ENCODE data around the gene ZNF543.

ZNF543 gene

GRCh38 chr19:57321116-57321515 is 844 bp downstream of the ZNF543 start:
- DNase-seq (ENCODE audit: low spot score) = no peak
- TF ChIP-seq CTCF (IDR thresholded peaks at IDR 0.05) = no peak
- peak overlapping the region; percentile 91 for H3K27ac ChIP-seq
- H3K4me3 ChIP-seq = peak overlapping the region; percentile 80

DNA sequence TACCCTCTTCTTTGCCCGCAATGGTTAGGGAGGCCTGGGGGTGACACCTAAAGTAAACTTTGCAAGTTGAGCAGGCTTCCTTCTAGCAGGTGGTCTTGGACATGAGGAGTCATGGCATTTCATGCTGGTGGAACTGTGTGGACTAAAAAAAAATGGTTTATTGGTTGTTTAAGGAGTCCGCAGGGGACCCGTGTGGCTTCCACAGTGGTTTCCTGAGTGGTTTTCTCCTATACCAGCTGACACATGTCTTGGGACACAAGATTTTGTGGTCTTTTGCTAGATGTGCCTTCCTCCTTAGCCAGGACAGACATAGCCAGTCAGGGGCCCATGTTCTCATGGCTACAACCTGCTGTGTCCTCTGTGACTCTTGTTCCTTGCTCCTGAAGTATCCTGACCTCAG is 1.5 kb downstream of the ZNF543 start:
- no peak for TF ChIP-seq CTCF (IDR thresholded peaks at IDR 0.05)
- peak overlapping the region; percentile 80 for H3K4me3 ChIP-seq
- H3K27ac ChIP-seq = no peak overlapping the region
- DNase-seq (ENCODE audit: low spot score) = no peak

GRCh38 chr19:57324992-57325391 is 4.7 kb downstream of the ZNF543 start:
- Histone ChIP-seq H3K4me3 (no peak overlapping the region), H3K27ac (no peak overlapping the region)
- no peak for DNase-seq (ENCODE audit: low spot score)
- TF ChIP-seq CTCF (IDR thresholded peaks at IDR 0.05) = no peak

DNA sequence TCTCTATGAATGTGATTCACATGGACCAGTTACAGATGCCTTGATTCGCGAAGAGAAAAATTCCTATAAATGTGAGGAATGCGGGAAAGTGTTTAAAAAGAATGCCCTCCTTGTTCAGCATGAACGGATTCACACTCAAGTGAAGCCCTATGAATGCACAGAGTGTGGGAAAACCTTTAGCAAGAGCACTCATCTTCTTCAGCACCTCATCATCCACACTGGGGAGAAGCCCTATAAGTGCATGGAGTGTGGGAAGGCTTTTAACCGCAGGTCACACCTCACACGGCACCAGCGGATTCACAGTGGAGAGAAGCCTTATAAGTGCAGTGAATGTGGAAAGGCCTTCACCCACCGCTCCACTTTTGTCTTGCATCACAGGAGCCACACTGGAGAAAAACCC is 7.7 kb downstream of the ZNF543 start:
- no peak for DNase-seq (ENCODE audit: low spot score)
- no peak overlapping the region for H3K27ac ChIP-seq
- no peak overlapping the region for H3K4me3 ChIP-seq
- TF ChIP-seq CTCF (IDR thresholded peaks at IDR 0.05) = no peak

DNA sequence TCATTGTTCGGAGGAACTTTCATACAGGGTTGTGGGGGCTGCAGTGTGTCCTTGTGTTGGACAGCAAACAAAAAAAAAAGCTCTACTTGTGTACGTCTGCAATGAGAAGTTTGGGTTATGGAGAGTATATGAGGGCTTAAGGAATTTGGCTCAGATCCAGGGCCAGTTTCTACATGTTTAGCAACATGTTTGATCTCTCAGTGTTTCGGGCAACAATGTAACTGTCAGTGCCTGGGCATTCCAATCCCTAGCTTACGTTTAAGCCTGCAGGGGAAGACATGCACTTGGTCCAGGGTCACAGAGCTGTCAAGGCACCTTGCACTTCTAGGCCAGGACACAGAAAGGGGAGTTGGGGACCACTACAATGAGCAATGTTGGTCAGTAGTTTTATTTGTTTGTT is 13.9 kb downstream of the ZNF543 start:
- no peak for DNase-seq (ENCODE audit: low spot score)
- TF ChIP-seq CTCF (IDR thresholded peaks at IDR 0.05) = no peak

GRCh38 chr19:57338877-57339276 is 18.6 kb downstream of the ZNF543 start:
- Histone ChIP-seq H3K27ac (peak overlapping the region; percentile 37 to 79), H3K4me3 (peak overlapping the region; percentile 36)
- TF ChIP-seq CTCF (IDR thresholded peaks at IDR 0.05) = no peak
- DNase-seq (ENCODE audit: low spot score) = no peak

More for the DNA sequence above, 13.9 kb downstream of the ZNF543 start:
- Histone ChIP-seq H3K27ac (no peak overlapping the region), H3K4me3 (no peak overlapping the region)

GRCh38 chr19:57342582-57342981 is 22.3 kb downstream of the ZNF543 start:
- Histone ChIP-seq H3K4me3 (no peak overlapping the region), H3K27ac (no peak overlapping the region)
- no peak for DNase-seq (ENCODE audit: low spot score)
- TF ChIP-seq CTCF (IDR thresholded peaks at IDR 0.05) = no peak

All from coronary artery (tissue), 2 donors.